Heart left ventricle (tissue), 16 donors: ENCODE measurements around the gene CD8A. TPM values are rescaled to one million over a fixed set of nuclear protein-coding genes. Genes with fewer than 3 reads are reported as not detected.
A peak's percentile ranks its signal among the peaks of the same experiment; 100 is the strongest.

Experiments used
- ATAC-seq, 4 donors: fragments of 200-7000 bp; cut with Tn5 transposase; one replicate each; pipeline ENCODE4 v1.9.1; 2020 to 2022; ENCODE audit warnings: moderate library complexity in 4 of 4, mild to moderate bottlenecking in 3 of 4, moderate number of reproducible peaks in 1 of 4
- DNase-seq, 5 donors: peaks; one replicate each; pipeline ENCODE4 v3.0.0-alpha.2; 2020
- H3K27ac ChIP-seq, 12 donors: fragments of 200-600 bp; sonication (generic) in 4 of 12; one replicate each; pipeline versions ENCODE4 v1.5.0 to v1.8.0; 2016 to 2022; ENCODE audit warnings: mild to moderate bottlenecking in 2 of 12
- H3K27me3 ChIP-seq, 9 donors: fragments of 200-600 bp; sonication (generic) in 2 of 9; one replicate each; pipeline versions ENCODE4 v1.5.1 to v1.8.0; 2016 to 2022; ENCODE audit warnings: mild to moderate bottlenecking in 3 of 9
- H3K36me3 ChIP-seq, 9 donors: fragments of 200-600 bp; sonication (generic) in 2 of 9; one replicate each; pipeline versions ENCODE4 v1.5.0 to v1.8.0; 2018 to 2022; ENCODE audit warnings: mild to moderate bottlenecking in 2 of 9
- H3K4me1 ChIP-seq, 12 donors: fragments of 200-600 bp; sonication (generic) in 4 of 12; one replicate each; pipeline versions ENCODE4 v1.5.0 to v1.8.0; 2016 to 2022; ENCODE audit warnings: mild to moderate bottlenecking in 3 of 12
- H3K4me3 ChIP-seq, 12 donors: fragments of 200-600 bp; sonication (generic) in 4 of 12; one replicate each; pipeline versions ENCODE4 v1.5.0 to v1.8.0; 2017 to 2022; ENCODE audit warnings: mild to moderate bottlenecking in 9 of 12, moderate library complexity in 4 of 12
- H3K9me3 ChIP-seq, 12 donors: fragments of 200-600 bp; sonication (generic) in 4 of 12; one replicate each; pipeline versions ENCODE4 v1.5.0 to v1.8.0; 2016 to 2022; ENCODE audit warnings: mild to moderate bottlenecking in 1 of 12
- POLR2A ChIP-seq, 2 donors: fragments of 450-650 bp; IDR thresholded peaks; one replicate each; pipeline ENCODE4 v1.6.1; 2017; ENCODE audit warnings: antibody characterized with exemption in 2 of 2, mild to moderate bottlenecking in 2 of 2, moderate library complexity in 2 of 2
- WGBS, 4 donors: extraction: QIAGEN DNeasy Blood & Tissue Kit in 2 of 4; methylation state at CpG; one replicate each; pipeline versions ENCODE4 v1.1.5 to v1.1.7; 2013 to 2018; 5-methylcytosine and 5-hydroxymethylcytosine counted together
- intact Hi-C, 10 donors: fragments of 100-400 bp; cut with DNase I; formaldehyde crosslinking; loops; one replicate each; pipeline versions ENCODE4 v1.11.1 to v1.14.2; 2022
- polyA plus RNA-seq, 2 donors: library from polyadenylated mRNA; stranded (reverse); fragments of 200-250 nt; gene quantifications; one replicate each; pipeline ENCODE4 v1.2.3, GENCODE V29; 2013
- total RNA-seq, 9 donors: library from RNA; depleted of rRNA in 2 of 9; stranded (reverse); fragments of >200 nt in 2 of 9; fragmentation: NEBNext Ultra II Directional in 3 of 9; extraction: Animal tissue kit (Norgen Biotek cat#: 25700) in 3 of 9; gene quantifications; one replicate each; pipeline versions ENCODE4 v1.1.0 to v1.2.4, GENCODE V29; 2016 to 2023
- TF ChIP-seq, protein P1 (sequence below), 12 donors: fragments of 200-600 bp; sonication (generic) in 4 of 12; IDR thresholded peaks; one replicate each; pipeline versions ENCODE4 v1.5.0 to v1.8.0; 2018 to 2022; ENCODE audit warnings: antibody characterized with exemption in 12 of 12, mild to moderate bottlenecking in 5 of 12
- donor health status: ischemic (EF 13 %, LVEDD 7.1; RV severe dilation, severe dysfunction).
- donor health status: healthy with polysubstance abuse.
- donor health status: DM: no; HTN: yes; CAD: no.
- donor health status: DM: no; HTN: no; CAD: no.
- donor health status: ischemic (EF 25% LVEDD 6.9; RV normal size, moderate dysfunction).
- donor health status: ischemic (EF 25% LVEDD 5.7; RV mildly dilated, moderate dysfunction).
- donor health status: healthy.
- donor health status: DM: yes; HTN: yes; CAD: no.
- donor health status: ischemic (EF 35%, LVEDD 5.7; RV mildly dilated, moderate dysfunction).
- donor health status: nonischemic (EF 11% LVEDD 7.7; RV severe dilation, severe dysfunction).
- donor health status: DM: yes; HTN: yes; CAD: no.
- donor health status: PGD.
- donor health status: ischemic (EF 29% LVEDD 5.4; RV normal size, mild dysfunction).
- donor health status: nonischemic (EF 23%, LVEDD 6.1; RV moderate dilation, normal function).

CD8A gene
- total and polyA plus RNA-seq, 11 donors = 0.24 to 11.1 (median 0.43) TPM; not detected in 1

- H3K27me3 ChIP-seq = no peaks in the 10 kb centered on the region
- no peaks in the 10 kb centered on the region for H3K9me3 ChIP-seq
- intact Hi-C loops = no loop called here
- H3K36me3 ChIP-seq = peaks cover 0 to 56% (median 38%) of the 10 kb centered on the region in 9 donors
- 65 to 85% (median 75%) methylated on average over 7 of the region's 7 CpGs for WGBS, 4 donors
- peaks cover 0 to 17% (median 4%) of the 10 kb centered on the region in 12 donors for H3K4me1 ChIP-seq
- no peak overlapping the region for H3K4me3 ChIP-seq
- no peak for DNase-seq
- no peak overlapping the region for H3K27ac ChIP-seq
- no peak for ATAC-seq
- TF ChIP-seq, protein P1, sequence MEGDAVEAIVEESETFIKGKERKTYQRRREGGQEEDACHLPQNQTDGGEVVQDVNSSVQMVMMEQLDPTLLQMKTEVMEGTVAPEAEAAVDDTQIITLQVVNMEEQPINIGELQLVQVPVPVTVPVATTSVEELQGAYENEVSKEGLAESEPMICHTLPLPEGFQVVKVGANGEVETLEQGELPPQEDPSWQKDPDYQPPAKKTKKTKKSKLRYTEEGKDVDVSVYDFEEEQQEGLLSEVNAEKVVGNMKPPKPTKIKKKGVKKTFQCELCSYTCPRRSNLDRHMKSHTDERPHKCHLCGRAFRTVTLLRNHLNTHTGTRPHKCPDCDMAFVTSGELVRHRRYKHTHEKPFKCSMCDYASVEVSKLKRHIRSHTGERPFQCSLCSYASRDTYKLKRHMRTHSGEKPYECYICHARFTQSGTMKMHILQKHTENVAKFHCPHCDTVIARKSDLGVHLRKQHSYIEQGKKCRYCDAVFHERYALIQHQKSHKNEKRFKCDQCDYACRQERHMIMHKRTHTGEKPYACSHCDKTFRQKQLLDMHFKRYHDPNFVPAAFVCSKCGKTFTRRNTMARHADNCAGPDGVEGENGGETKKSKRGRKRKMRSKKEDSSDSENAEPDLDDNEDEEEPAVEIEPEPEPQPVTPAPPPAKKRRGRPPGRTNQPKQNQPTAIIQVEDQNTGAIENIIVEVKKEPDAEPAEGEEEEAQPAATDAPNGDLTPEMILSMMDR (IDR thresholded peaks at IDR 0.05) = no peak
- no peak for TF ChIP-seq POLR2A (IDR thresholded peaks at IDR 0.05)
Observed at GRCh38 chr2:86776532-86776931, 14.2 kb downstream of the CD8A start.

DNA sequence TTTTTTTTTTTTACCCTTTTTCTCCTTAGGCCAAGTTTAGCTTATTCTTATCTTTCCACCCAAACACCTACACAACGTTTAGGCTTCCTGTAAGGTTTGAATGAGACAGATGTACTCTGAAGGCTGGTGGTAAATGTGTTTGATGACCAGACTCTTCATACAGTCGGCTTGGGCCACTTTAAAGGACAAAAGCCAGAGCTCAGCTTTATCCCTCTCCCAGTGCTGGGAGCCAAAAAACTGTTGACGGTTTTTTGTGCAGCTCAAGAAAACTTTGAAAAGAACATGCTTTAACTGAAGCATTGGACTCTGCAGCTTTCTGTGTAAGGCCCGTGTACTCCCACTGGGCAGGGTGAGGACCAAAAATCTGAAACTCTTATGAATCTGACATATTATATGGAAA lies 15.4 kb downstream of the CD8A start:
- H3K9me3 ChIP-seq = no peaks in the 10 kb centered on the region
- DNase-seq (no peak), ATAC-seq (peak in 2 of 4 donors; percentile 25 to 60)
- WGBS, 4 donors = 17 to 26% (median 21%) methylated on average over 4 of the region's 4 CpGs
- peaks cover 0 to 17% (median 1%) of the 10 kb centered on the region in 12 donors for H3K4me1 ChIP-seq
- no peak for TF ChIP-seq POLR2A (IDR thresholded peaks at IDR 0.05)
- TF ChIP-seq, protein P1 (IDR thresholded peaks at IDR 0.05) = no peak
- H3K4me3 ChIP-seq = no peak overlapping the region
- H3K27me3 ChIP-seq = no peaks in the 10 kb centered on the region
- H3K27ac ChIP-seq = no peak overlapping the region
- peaks cover 0 to 68% (median 49%) of the 10 kb centered on the region in 9 donors for H3K36me3 ChIP-seq
- intact Hi-C loops = no loop called here

GRCh38 chr2:86774862-86775261 lies 15.9 kb downstream of the CD8A start:
- DNase-seq = no peak
- Histone ChIP-seq H3K4me1 (peaks cover 0 to 17% (median 1%) of the 10 kb centered on the region in 12 donors), H3K27ac (no peak overlapping the region), H3K4me3 (no peak overlapping the region), H3K9me3 (no peaks in the 10 kb centered on the region), H3K27me3 (no peaks in the 10 kb centered on the region), H3K36me3 (peaks cover 0 to 73% (median 54%) of the 10 kb centered on the region in 9 donors)
- TF ChIP-seq, protein P1 (IDR thresholded peaks at IDR 0.05) = no peak
- no peak for TF ChIP-seq POLR2A (IDR thresholded peaks at IDR 0.05)
- 64 to 75% (median 71%) methylated on average over 5 of the region's 5 CpGs for WGBS, 4 donors
- ATAC-seq = peak in 1 of 4 donors; percentile 25
- intact Hi-C loops = no loop called here

DNA sequence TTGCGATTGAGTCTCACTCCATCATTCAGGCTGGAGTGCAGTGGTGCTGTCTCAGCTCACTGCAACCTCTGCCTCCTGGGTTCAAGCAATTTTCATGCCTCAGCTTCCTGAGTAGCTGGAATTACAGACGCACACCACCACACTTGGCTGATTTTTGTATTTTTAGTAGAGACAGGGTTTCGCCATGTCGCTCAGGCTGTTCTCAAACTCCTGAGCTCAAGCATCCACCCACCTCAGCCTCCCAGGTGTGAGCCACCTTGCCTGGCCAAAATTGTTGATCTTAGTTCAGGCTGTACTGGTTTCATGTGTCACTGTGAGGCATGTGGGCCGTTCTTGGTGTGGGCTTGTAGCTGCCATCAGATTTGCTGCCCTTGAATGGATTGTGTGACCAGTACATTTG lies 18.1 kb downstream of the CD8A start:
- H3K27ac ChIP-seq = no peak overlapping the region
- TF ChIP-seq POLR2A (IDR thresholded peaks at IDR 0.05) = no peak
- TF ChIP-seq, protein P1 (IDR thresholded peaks at IDR 0.05) = no peak
- no peak overlapping the region for H3K4me3 ChIP-seq
- H3K9me3 ChIP-seq = no peaks in the 10 kb centered on the region
- DNase-seq = no peak
- ATAC-seq = no peak
- intact Hi-C loops = no loop called here
- no peaks in the 10 kb centered on the region for H3K27me3 ChIP-seq
- H3K36me3 ChIP-seq = peaks cover 0 to 93% (median 76%) of the 10 kb centered on the region in 9 donors
- 72 to 84% (median 76%) methylated on average over 5 of the region's 5 CpGs for WGBS, 4 donors
- H3K4me1 ChIP-seq = peaks cover 0 to 32% (median 10%) of the 10 kb centered on the region in 12 donors
